ENCODE results near the gene WDR83. TPM values are rescaled to one million over a fixed set of nuclear protein-coding genes. Genes with fewer than 3 reads are reported as not detected.
"Not testable (repeated sequence)": the region's sequence is repeated elsewhere in the genome, so short reads cannot be mapped to it uniquely, and the experiment has no call there.

Gene WDR83
- total RNA-seq, 1 experiment from 2014 or later, result 12.5 TPM

DNA sequence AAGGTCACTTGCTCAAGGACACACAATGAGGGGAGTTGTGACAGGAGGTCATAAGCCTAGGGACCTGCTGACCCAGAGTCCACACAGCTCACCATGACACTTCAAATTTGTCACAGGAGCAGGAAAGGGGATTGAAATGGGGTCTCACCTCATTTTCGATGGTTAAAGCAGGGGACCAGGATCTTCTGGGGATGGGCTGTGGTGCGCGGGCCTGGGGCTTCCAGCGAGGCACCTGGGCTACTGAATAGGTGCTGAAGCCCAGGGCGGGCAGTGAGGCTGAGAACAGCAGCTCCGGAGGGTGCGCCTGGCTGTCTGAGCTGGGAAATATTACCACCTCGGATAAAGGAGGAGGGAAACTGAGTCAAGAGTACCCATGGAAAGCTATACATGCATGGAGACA lies 11.1 kb upstream of the WDR83 start:
- DNase-seq (ENCODE audit: low read depth), result no peak

DNA sequence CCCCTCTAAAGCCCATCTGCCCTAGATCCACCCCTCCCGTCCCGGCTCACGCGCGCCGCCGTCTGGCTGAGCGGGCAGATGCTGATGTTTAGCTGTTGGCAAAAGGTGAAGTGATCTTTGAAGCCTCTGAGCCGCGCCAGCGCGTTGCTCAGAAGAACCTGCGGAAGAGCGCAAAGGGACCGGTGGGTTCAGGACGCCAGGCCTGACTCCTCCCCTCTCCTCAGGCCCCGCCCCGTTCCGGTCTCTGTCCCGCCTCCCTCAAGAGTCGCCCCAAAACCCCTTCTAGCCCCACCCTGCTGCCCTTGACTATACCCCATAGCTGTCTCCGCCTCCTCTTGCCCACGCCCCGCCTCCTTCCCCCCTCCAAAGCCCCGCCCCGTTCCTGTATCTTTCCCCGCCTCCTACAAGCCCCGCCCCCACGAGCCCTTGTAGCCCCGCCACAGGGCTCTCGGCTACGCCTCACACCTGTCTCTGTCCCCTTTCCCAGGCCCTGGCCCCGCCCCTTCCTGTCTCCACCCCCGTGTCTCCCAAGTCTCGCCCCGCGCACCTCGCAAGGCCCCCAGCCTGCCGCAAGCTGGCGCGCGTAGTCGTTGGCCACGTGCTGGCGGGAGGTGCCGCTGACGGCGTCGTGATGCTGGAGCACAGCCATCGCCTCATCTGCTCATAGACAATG lies 9.6 kb upstream of the WDR83 start:
- no peak for DNase-seq (ENCODE audit: low read depth)

DNA sequence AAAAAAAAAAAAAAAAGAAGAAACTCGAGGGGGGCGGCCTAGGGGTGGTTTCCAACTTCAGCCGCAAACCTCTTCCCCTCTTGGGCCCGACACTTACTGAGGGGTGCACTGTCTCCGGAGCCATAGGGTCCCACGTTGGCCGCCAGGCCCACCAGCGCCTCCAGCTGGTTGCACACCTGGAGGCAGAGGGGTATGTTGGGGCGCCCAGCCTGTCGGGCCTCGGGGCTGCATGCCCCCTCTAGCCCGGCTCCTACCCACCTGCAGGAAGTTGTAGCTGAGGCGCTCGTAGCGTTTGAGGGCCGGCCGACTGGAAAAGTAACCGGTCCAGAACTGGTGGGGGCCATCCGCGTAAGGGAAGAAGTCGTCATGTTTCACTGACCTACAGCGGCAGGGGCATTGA lies 8.6 kb upstream of the WDR83 start:
- DNase-seq (ENCODE audit: low read depth), result no peak

- DNase-seq (ENCODE audit: low read depth), result no peak
Measured at GRCh38 chr19:12660980-12661379, 5.6 kb upstream of the WDR83 start.

GRCh38 chr19:12664406-12665280 lies 2.0 kb upstream of the WDR83 start:
- no peak for DNase-seq (ENCODE audit: low read depth)

GRCh38 chr19:12665281-12665573 lies 1.4 kb upstream of the WDR83 start:
- DNase-seq (ENCODE audit: low read depth), result no peak

DNA sequence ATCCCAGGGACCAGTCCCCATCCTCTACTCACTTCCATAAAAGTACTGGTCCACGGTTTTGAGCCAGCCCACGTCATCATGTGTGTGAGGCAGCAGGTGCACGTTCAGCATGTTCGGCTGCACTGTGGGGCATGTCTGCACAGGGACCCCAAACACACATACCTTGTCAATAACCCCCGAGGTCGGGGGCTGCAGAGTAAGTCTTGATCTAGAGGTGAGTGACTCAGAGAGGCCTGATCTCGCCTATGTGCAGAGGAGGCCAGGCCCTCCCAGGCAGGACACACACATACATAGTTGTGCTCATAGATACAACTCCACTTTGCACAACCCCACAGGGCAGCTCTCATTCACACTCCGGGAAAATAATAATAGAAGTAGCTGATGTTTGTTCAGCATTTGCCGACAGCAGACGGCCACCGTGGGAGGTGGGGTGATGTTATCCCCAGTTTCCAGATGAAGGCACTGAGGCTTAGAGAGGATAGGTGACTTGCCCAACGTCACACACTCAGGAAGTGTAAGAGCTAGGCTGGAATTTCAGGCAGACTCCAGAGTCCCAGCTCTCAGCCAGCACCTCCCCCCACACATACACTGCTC lies 839 bp upstream of the WDR83 start:
- no peak for DNase-seq (ENCODE audit: low read depth)

- no peak for DNase-seq (ENCODE audit: low read depth)
Measured at GRCh38 chr19:12667731-12668302, 1.2 kb downstream of the WDR83 start.

GRCh38 chr19:12668346-12668745 lies 1.7 kb downstream of the WDR83 start:
- DNase-seq (ENCODE audit: low read depth), result no peak

- peak; percentile 40 for DNase-seq (ENCODE audit: low read depth)
Measured at GRCh38 chr19:12668932-12669269, 2.3 kb downstream of the WDR83 start.

- DNase-seq (ENCODE audit: low read depth), result peak; percentile 67
Measured at GRCh38 chr19:12669270-12670158, 2.9 kb downstream of the WDR83 start.

DNA sequence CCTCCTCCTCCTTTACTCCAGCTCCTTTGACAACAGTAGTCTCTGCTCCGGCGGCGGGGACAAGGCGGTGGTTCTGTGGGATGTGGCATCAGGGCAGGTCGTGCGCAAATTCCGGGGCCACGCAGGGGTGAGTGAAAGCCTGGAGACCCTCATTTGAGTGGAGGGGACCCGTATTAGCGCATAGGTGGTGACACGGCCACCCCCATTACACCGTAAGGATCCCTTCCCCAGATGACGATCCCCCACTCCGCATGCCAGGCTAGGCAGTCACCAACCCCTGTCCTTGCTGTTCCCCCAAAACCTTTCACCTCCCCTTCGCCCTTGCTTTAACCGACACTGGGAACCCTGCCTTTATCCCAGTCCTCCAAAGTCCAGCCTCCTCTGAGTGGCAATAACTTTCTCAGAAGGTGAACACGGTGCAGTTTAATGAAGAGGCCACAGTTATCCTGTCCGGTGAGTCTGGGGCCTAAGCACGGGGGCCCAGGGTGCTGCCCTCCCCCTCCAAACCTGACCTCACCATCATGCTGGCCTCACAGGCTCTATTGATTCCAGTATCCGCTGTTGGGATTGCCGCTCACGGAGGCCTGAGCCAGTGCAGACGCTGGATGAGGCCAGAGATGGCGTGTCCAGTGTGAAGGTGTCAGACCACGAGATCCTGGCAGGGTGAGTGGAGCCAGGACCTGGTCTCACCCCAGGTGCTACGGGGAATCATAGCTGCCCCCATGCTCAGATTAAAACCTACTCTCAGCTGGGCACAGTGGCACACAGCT lies 3.7 kb downstream of the WDR83 start:
- no peak for DNase-seq (ENCODE audit: low read depth)

DNA sequence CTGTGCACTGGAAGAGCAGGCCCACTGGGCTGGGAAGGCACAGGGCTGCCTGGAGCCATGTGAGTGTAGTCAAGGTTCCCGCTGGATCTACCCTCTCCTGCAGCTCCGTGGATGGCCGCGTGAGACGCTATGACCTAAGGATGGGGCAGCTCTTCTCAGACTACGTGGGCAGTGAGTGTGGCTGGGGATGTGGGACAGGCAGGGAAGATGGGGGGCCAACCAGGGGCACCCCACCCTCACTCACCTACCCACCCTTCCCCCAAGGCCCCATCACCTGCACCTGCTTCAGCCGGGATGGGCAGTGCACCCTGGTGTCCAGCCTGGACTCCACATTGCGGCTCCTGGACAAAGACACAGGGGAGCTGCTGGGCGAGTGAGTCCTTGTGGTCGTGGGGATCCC lies 6.1 kb downstream of the WDR83 start:
- no peak for DNase-seq (ENCODE audit: low read depth)

- DNase-seq (ENCODE audit: low read depth), result no peak
Measured at GRCh38 chr19:12675399-12675798, 8.8 kb downstream of the WDR83 start.

DNA sequence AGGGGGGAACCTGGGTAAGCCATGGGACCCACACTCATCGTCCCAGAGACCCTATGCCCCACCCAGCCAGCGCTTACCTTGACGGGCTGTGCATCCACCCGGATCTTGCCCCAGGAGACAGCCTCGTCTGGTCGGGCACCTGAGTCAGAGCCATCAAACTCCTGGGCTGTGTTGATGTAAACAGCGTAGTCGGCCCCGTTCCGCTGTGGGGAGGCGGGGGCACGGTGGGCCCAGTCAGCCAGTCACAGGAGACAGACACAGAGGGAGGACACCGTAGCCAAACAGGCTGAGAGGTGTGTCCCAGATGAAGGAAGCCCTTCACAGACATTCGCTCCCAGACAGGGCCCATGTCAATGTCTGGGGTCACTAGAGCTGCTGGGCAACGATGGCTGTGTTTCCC lies 9.3 kb downstream of the WDR83 start:
- DNase-seq (ENCODE audit: low read depth), result no peak

DNA sequence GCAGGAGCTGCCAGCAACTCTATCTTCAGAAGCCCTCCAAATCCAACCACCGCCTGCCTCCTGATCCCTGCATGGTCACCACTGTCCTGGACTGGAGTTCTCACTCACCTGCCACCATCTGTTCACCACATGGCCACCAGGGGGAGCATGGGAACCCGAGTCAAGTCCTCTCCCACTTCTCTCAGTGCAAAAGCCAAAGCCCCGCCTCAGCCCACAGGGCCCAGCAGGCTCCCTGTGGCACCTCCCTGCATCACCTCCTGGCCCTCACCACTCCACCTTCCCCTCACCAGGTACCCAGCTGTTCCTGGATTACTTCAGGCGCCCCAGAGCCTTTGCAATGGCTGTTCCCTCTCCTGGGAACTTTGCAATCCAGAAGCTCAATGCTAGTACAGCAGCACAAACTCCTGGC lies 9.8 kb downstream of the WDR83 start:
- peak; percentile 68 for DNase-seq (ENCODE audit: low read depth)

DNA sequence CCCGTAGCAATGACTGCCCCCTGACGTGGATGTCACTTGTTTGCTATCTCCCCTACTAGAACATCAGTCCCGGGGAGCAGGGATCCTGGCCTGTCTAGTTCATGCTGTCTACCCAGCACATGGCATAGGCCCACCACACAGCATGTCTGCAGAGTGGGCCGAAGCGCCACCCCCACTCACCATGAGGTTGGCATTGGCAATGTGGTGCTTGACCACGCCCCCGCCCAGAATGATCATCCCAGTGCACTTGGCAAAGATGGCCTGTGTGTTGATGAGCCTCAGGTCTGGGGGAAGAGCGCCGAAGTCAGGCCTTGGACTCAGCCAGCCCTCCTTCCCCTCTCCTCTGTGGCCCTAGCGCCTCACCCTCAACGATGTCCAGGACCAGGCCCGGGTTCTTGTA lies 10.3 kb downstream of the WDR83 start:
- DNase-seq (ENCODE audit: low read depth), result no peak

- not testable (repeated sequence) for DNase-seq (ENCODE audit: low read depth)
Measured at GRCh38 chr19:12678039-12678438, 11.4 kb downstream of the WDR83 start.

DNA sequence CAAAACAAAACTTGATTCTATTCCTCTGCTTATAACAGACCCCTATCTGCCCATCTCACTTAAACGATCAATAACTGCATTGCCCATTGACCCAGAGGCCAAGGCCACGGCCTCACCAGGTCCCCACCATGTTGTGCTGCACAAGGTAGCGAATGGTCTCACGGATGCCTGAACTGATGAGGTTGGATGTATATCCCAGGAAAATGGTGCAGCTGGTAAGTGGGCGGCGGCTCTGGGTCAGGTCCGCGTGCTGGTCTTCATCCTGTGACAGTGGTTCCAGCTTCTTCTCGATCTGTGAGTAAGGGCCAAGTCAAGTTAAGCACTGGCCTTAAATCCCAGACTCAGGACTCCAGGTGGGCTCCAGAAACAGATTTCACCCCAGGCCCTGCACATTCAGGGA lies 13.4 kb downstream of the WDR83 start:
- no peak for DNase-seq (ENCODE audit: low read depth)
